Activated CD8-positive, alpha-beta T cell treated with anti-CD3 and anti-CD28 coated beads for 36 hours (primary cell): ENCODE results near the gene UBAC2. TPM values are rescaled to one million over a fixed set of nuclear protein-coding genes. Genes with fewer than 3 reads are reported as not detected.

Source experiments
- ATAC-seq: fragments of 200-7000 bp; cut with Tn5 transposase; one replicate; pipeline ENCODE4 v1.10.0; 2021; ENCODE audit warnings: mild to moderate bottlenecking, moderate library complexity
- CTCF ChIA-PET: fragments of 350-600 bp; sonication (Branson Sonifier 250); formaldehyde crosslinking; loops from one replicate; lab custom pipeline; 2021; ENCODE audit warnings: antibody characterized with exemption; lab: Charles Lee
- POLR2A ChIA-PET: fragments of 350-600 bp; sonication (Branson Sonifier 250); formaldehyde crosslinking; loops from one replicate; lab custom pipeline; 2021; ENCODE audit warnings: antibody characterized with exemption; lab: Charles Lee
- DNase-seq: peaks from one replicate; pipeline ENCODE4 v3.0.0-alpha.2; 2020
- H3K27ac Mint-ChIP-seq: one replicate; pipeline ENCODE4 v1.8.0; 2021; ENCODE audit warnings: mild to moderate bottlenecking, mixed read lengths
- H3K27me3 Mint-ChIP-seq: one replicate; pipeline ENCODE4 v1.8.0; 2021; ENCODE audit warnings: mixed read lengths
- H3K36me3 Mint-ChIP-seq: one replicate; pipeline ENCODE4 v1.8.0; 2021; ENCODE audit warnings: low read depth, mixed read lengths
- H3K4me1 Mint-ChIP-seq: one replicate; pipeline ENCODE4 v1.8.0; 2021; ENCODE audit warnings: low read depth, mixed read lengths
- H3K4me3 Mint-ChIP-seq: one replicate; pipeline ENCODE4 v1.8.0; 2021; ENCODE audit warnings: mild to moderate bottlenecking, moderate library complexity, mixed read lengths
- H3K9me3 Mint-ChIP-seq: one replicate; pipeline ENCODE4 v1.8.0; 2021; ENCODE audit warnings: mixed read lengths
- CTCF ChIP-seq: fragments of 200-600 bp; IDR thresholded peaks from one replicate; pipeline ENCODE4 v1.8.0; 2022; ENCODE audit warnings: antibody characterized with exemption, mild to moderate bottlenecking
- intact Hi-C: fragments of 100-400 bp; cut with micrococcal nuclease; formaldehyde crosslinking; loops from one replicate; pipeline ENCODE4 v1.10.0; 2022
- total RNA-seq, 2 experiments: library from RNA; stranded (reverse); gene quantifications; one replicate each; pipeline ENCODE4 v1.2.3, GENCODE V29; 2021

UBAC2 gene
- total RNA-seq, 2 experiments from 2014 or later = 63.7 to 68.4 TPM

GRCh38 chr13:99254830-99255229, 54.2 kb downstream of the UBAC2 start:
- ChIA-PET CTCF (interaction anchor here (0.7 to 4.1 kb wide), 7 partner anchors 9 to 182 kb away, joined by 3 to 44 read pairs (median 6); partner anchors contain the start of gene UBAC2), POLR2A (interaction anchor here (0.6 to 1.9 kb wide), 5 partner anchors 23 to 55 kb away, joined by 3 to 18 read pairs (median 3); partner anchors contain the start of gene UBAC2)
- intact Hi-C loops = loop anchor here (5.0 kb wide), 1 partner anchor 38 kb away; no protein-coding TSS in a partner anchor
- ATAC-seq = no peak
- peaks cover 62% of the 10 kb centered on the region for H3K4me1 Mint-ChIP-seq
- H3K4me3 Mint-ChIP-seq = peak overlapping the region; percentile 68
- no peaks in the 10 kb centered on the region for H3K9me3 Mint-ChIP-seq
- peaks cover 41% of the 10 kb centered on the region for H3K36me3 Mint-ChIP-seq
- no peak for DNase-seq
- H3K27me3 Mint-ChIP-seq = no peaks in the 10 kb centered on the region
- H3K27ac Mint-ChIP-seq = peak overlapping the region; percentile 87
- no peak for TF ChIP-seq CTCF

GRCh38 chr13:99255271-99255670, 54.6 kb downstream of the UBAC2 start:
- Mint-ChIP-seq H3K36me3 (peaks cover 41% of the 10 kb centered on the region), H3K4me1 (peaks cover 62% of the 10 kb centered on the region), H3K27ac (peak overlapping the region; percentile 87), H3K27me3 (no peaks in the 10 kb centered on the region), H3K9me3 (no peaks in the 10 kb centered on the region), H3K4me3 (peak overlapping the region; percentile 68)
- ChIA-PET POLR2A (interaction anchor here (0.6 to 1.9 kb wide), 7 partner anchors 17 to 55 kb away, joined by 3 to 18 read pairs (median 3); partner anchors contain the start of gene UBAC2), CTCF (interaction anchor here (0.7 to 4.1 kb wide), 11 partner anchors 9 to 182 kb away, joined by 3 to 44 read pairs (median 4); partner anchors contain the start of gene UBAC2)
- peak; percentile 37 for DNase-seq
- intact Hi-C loops = loop anchor here (5.0 kb wide), 1 partner anchor 38 kb away; no protein-coding TSS in a partner anchor
- ATAC-seq = peak; percentile 3
- no peak for TF ChIP-seq CTCF

GRCh38 chr13:99256283-99256682, 55.6 kb downstream of the UBAC2 start:
- peaks cover 66% of the 10 kb centered on the region for H3K4me1 Mint-ChIP-seq
- ATAC-seq = no peak
- POLR2A ChIA-PET = interaction anchor here (0.6 to 1.9 kb wide), 7 partner anchors 16 to 56 kb away, joined by 3 to 18 read pairs (median 4); partner anchors contain the start of gene UBAC2

GRCh38 chr13:99256709-99257108, 56.1 kb downstream of the UBAC2 start:
- Mint-ChIP-seq H3K36me3 (peaks cover 48% of the 10 kb centered on the region), H3K4me1 (peaks cover 65% of the 10 kb centered on the region), H3K27ac (peak overlapping the region; percentile 87), H3K27me3 (no peaks in the 10 kb centered on the region), H3K4me3 (peak overlapping the region; percentile 68), H3K9me3 (no peaks in the 10 kb centered on the region)
- no peak for DNase-seq
- ChIA-PET POLR2A (interaction anchor here (0.6 to 1.9 kb wide), 4 partner anchors 26 to 131 kb away, joined by 3 to 18 read pairs (median 4); partner anchors contain the start of gene UBAC2), CTCF (interaction anchor here (0.8 to 4.1 kb wide), 14 partner anchors 9 to 180 kb away, joined by 3 to 44 read pairs (median 6); partner anchors contain the start of gene UBAC2)
- intact Hi-C loops = loop anchor here (5.0 kb wide), 1 partner anchor 39 kb away; no protein-coding TSS in a partner anchor
- ATAC-seq = peak; percentile 32
- TF ChIP-seq CTCF = no peak

More at GRCh38 chr13:99256283-99256682, 55.6 kb downstream of the UBAC2 start:
- Mint-ChIP-seq H3K27ac (peak overlapping the region; percentile 87), H3K4me3 (peak overlapping the region; percentile 68), H3K9me3 (no peaks in the 10 kb centered on the region), H3K36me3 (peaks cover 45% of the 10 kb centered on the region), H3K27me3 (no peaks in the 10 kb centered on the region)
- intact Hi-C loops = loop anchor here (5.0 kb wide), 1 partner anchor 39 kb away; no protein-coding TSS in a partner anchor
- TF ChIP-seq CTCF = no peak
- CTCF ChIA-PET = interaction anchor here (0.8 to 4.1 kb wide), 14 partner anchors 9 to 181 kb away, joined by 3 to 44 read pairs (median 6); partner anchors contain the start of gene UBAC2
- DNase-seq = no peak
